GM19099 (cell line): ENCODE results near the gene AP4S1.

Experiments used
- POLR2A ChIP-seq: IDR thresholded peaks from 3 replicates; pipeline ENCODE4 v1.6.1; 2011; ENCODE audit warnings: low read depth; ENCODE audit not compliant: insufficient read length; ENCODE audit errors: extremely low read depth

AP4S1 gene

GRCh38 chr14:31138301-31138700 is 112.9 kb downstream of the AP4S1 start:
- no peak for TF ChIP-seq POLR2A

GRCh38 chr14:31139301-31139847 is 113.9 kb downstream of the AP4S1 start:
- TF ChIP-seq POLR2A, result no peak

GRCh38 chr14:31142455-31143087 is 117.1 kb downstream of the AP4S1 start:
- TF ChIP-seq POLR2A, result no peak
